Spinal cord (tissue), 10 donors: ENCODE measurements around the gene CUX1. TPM values are rescaled to one million over a fixed set of nuclear protein-coding genes. Genes with fewer than 3 reads are reported as not detected.

ENCODE experiments used
- DNase-seq, 6 donors: peaks; one replicate each; pipeline versions ENCODE4 v3.0.0 to v3.0.0-alpha.2; 2013 to 2015; ENCODE audit warnings: low spot score in 6 of 6, low read depth in 4 of 6
- H3K27ac ChIP-seq: one replicate; pipeline ENCODE4 v1.5.1; 2013; ENCODE audit warnings: low read depth, low read length, control low read depth
- H3K27me3 ChIP-seq: one replicate; pipeline ENCODE4 v1.6.1; 2013; ENCODE audit warnings: low read length; ENCODE audit not compliant: control insufficient read depth, insufficient read depth
- H3K36me3 ChIP-seq: one replicate; pipeline ENCODE4 v1.6.1; 2013; ENCODE audit warnings: low read length; ENCODE audit not compliant: control insufficient read depth, insufficient read depth
- H3K4me1 ChIP-seq: one replicate; pipeline ENCODE4 v1.6.1; 2013; ENCODE audit warnings: low read length; ENCODE audit not compliant: control insufficient read depth, insufficient read depth
- H3K4me3 ChIP-seq: one replicate; pipeline ENCODE4 v1.5.1; 2013; ENCODE audit warnings: low read depth, low read length, control low read depth
- H3K9me3 ChIP-seq: one replicate; pipeline ENCODE4 v1.6.1; 2013; ENCODE audit warnings: low read length; ENCODE audit not compliant: control insufficient read depth, insufficient read depth
- WGBS: methylation state at CpG from one replicate; pipeline ENCODE4 v1.1.5; 2013; ENCODE audit warnings: missing lambda C conversion rate; ENCODE audit not compliant: insufficient coverage; 5-methylcytosine and 5-hydroxymethylcytosine counted together
- polyA plus RNA-seq, 2 donors: library from polyadenylated mRNA; unstranded; fragments of 120-200 nt; gene quantifications; one replicate each; pipeline ENCODE4 v1.2.1, GENCODE V29; 2013; ENCODE audit not compliant: insufficient read length in 2 of 2
- total RNA-seq, 2 donors: library from RNA; depleted of rRNA in 1 of 2; stranded (reverse); fragments of 120-200 nt in 1 of 2; fragments of >200 nt in 1 of 2; gene quantifications; one replicate each; pipeline versions ENCODE4 v1.2.3 to v1.2.4, GENCODE V29; 2013 to 2014
- donor health status: healthy.

CUX1 gene
- total and polyA plus RNA-seq, 4 donors: 45.1 to 111 (median 76.1) TPM

DNA sequence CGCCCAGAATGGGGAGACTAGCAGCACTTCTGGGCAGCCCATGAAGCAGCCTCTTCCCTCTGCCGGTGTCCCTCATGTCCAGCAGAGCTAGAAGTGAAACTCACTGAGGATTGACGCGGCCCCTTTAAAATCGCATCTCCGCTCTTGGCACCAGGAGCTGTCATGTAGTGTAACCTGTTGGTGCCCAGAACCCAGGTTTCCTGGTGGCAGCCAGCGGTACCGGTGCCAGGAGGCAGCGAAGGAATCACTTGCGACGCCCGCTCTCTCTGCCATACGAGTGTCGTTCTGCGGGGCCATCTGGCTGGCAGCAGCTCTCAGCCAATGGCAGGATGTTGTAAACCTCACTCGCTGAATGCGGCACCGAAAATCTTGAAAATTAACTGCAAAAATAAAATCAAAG is 82.7 kb downstream of the CUX1 start:
- 31% methylated on average over 18 of the region's 18 CpGs for WGBS
- peaks cover 27% of the 10 kb centered on the region for H3K4me1 ChIP-seq
- H3K36me3 ChIP-seq: peaks cover 3% of the 10 kb centered on the region
- H3K27me3 ChIP-seq: no peaks in the 10 kb centered on the region
- no peaks in the 10 kb centered on the region for H3K9me3 ChIP-seq
- H3K4me3 ChIP-seq: peak overlapping the region; percentile 1
- no peak overlapping the region for H3K27ac ChIP-seq
- DNase-seq: peak in 3 of 6 donors; percentile 17 to 95 (median 63)

DNA sequence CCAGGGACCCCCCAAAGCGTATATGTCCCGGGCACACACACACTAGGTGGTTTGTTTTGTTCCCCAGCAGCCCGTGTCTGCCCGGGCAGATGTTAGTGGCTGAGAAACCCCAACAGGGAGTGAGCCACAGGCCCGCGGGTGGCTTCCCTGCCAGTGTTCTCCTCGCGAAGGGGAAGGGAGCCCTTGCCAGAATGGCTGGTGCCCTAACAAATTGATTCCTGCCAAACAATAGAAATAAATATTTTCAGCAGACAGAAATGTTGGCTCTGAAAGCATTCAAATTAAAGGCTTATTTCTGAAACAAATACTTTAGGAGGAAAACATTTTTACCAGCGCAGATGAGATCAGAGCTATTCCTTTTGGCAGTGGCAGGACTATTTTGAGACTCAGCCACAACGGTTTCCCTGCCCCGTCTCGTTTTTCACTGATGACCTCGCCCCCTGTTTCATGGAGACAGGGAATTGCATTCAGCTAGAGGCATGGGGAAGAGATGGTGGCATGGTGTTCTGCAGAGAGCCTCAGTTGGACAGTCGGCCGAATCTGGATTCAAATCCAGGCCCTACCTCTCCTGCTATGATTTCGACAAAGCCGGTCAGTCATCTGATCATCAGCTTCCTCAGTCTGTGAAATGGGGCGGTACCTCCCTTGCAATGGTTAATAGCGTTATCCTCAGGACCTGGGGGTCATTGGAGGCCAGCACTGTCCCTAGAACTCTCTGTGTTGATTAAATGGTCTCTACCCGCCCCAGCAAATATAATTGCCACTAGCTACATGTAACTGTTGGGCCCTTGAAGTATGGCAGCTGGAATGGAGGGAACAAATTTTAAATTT is 84.5 kb downstream of the CUX1 start:
- Histone ChIP-seq H3K27me3 (no peaks in the 10 kb centered on the region), H3K36me3 (peaks cover 3% of the 10 kb centered on the region), H3K27ac (no peak overlapping the region), H3K9me3 (no peaks in the 10 kb centered on the region), H3K4me3 (no peak overlapping the region), H3K4me1 (peaks cover 24% of the 10 kb centered on the region)
- 66% methylated on average over 13 of the region's 20 CpGs for WGBS
- DNase-seq: peak in 2 of 6 donors; percentile 34 to 38

DNA sequence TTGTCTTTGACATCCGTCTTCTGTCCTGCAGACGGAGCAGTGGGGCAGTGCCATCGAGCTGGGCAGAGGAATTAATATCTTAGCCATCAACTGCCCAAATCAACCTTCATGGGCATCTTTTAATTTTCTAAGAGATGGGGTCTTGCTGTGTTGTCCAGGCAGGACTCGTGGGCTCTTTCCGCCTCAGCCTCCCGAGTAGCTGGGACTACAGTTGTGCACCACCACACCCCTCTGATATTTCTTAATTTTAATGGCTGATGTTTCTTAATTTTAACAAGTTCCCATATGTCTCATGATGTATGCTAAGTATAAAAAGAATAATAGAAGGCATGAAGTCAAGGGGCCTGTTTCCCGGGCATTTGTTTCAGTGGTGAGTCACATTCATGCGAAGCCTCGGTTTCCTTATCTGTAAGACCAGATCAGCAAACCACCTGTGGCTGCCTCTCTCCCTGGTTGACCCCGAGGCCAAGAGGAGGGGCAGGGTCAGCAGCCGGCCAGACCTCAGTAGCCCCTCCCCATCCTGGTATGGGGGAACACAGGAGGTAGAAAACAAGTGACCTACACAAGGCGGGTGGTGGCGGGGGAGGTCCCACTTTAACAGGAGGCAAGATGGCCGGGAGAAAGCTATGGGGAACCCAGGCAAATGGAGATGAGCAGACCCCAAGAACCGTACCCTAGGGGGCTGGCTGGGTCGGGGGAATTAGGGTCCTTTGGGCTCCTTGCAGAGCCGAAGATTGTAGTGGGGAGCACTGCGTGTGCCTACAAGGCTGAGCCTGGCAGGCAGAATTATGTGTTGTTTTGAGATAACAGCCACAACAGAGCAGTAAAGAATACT is 85.5 kb downstream of the CUX1 start:
- H3K27ac ChIP-seq: no peak overlapping the region
- WGBS: 84% methylated on average over 9 of the region's 18 CpGs
- peaks cover 3% of the 10 kb centered on the region for H3K36me3 ChIP-seq
- H3K27me3 ChIP-seq: no peaks in the 10 kb centered on the region
- peaks cover 24% of the 10 kb centered on the region for H3K4me1 ChIP-seq
- no peaks in the 10 kb centered on the region for H3K9me3 ChIP-seq
- H3K4me3 ChIP-seq: no peak overlapping the region
- no peak for DNase-seq

GRCh38 chr7:101903515-101903868 is 86.1 kb downstream of the CUX1 start:
- Histone ChIP-seq H3K36me3 (peaks cover 3% of the 10 kb centered on the region), H3K27ac (no peak overlapping the region), H3K4me3 (no peak overlapping the region), H3K27me3 (no peaks in the 10 kb centered on the region), H3K9me3 (no peaks in the 10 kb centered on the region), H3K4me1 (peaks cover 24% of the 10 kb centered on the region)
- WGBS: 88% methylated on average over 9 of the region's 13 CpGs
- no peak for DNase-seq

GRCh38 chr7:101904019-101904418 is 86.6 kb downstream of the CUX1 start:
- Histone ChIP-seq H3K27ac (no peak overlapping the region), H3K4me3 (no peak overlapping the region), H3K9me3 (no peaks in the 10 kb centered on the region), H3K36me3 (no peaks in the 10 kb centered on the region), H3K4me1 (peaks cover 21% of the 10 kb centered on the region), H3K27me3 (no peaks in the 10 kb centered on the region)
- no peak for DNase-seq
- no CpG with 5 or more reads among the region's 10 CpGs for WGBS

GRCh38 chr7:101905203-101905865 is 87.9 kb downstream of the CUX1 start:
- Histone ChIP-seq H3K4me1 (peaks cover 9% of the 10 kb centered on the region), H3K36me3 (no peaks in the 10 kb centered on the region), H3K4me3 (no peak overlapping the region), H3K27me3 (no peaks in the 10 kb centered on the region), H3K27ac (no peak overlapping the region), H3K9me3 (no peaks in the 10 kb centered on the region)
- 92% methylated on average over 17 of the region's 17 CpGs for WGBS
- peak in 1 of 6 donors; percentile 53 for DNase-seq

DNA sequence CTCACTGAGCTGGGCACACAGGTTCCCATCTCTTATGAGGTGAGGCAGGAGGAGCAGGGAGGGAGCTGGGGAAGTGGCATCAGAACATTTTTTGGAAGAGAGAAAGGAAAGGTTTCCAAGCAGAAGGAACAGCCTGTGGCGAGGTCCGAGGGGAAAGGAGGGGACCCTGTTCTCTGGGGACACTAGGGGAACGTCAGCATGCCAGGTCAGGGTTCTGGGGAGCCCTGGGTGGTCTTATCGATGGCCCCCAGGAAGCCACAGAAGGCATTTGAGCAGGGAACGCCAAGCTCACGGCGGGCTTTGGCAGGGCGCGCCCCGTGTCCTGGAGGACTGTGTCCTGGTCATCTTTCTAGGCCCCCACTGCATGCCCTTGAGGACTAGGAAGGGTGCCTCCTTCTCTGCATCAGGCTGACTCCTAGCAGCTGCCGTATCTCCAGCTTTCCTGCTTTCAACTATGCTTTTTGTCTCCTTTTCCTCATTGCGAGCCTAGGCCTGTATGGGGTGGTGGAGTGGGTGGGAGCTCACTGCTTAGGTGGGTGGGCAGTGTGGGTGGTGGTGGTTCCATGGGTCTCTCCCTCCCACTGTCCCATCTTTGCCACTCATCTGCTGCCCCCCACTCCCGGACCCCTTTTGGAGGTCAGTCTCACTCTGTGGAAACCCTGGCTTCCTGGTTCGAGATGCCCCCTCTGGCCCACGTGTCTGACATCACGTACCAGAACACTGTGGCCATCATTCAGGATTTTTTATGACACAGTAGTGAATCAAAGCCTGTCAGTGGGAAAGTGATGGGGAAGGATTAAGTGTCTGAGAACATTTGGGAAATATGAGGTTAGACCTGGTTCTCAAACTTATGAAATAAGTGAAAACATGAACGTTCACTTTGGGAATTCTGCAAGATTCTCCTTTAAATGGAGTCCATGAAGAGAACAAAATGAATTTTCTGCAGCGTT is 89.1 kb downstream of the CUX1 start:
- Histone ChIP-seq H3K4me1 (peaks cover 5% of the 10 kb centered on the region), H3K27ac (no peak overlapping the region), H3K4me3 (no peak overlapping the region), H3K27me3 (no peaks in the 10 kb centered on the region), H3K9me3 (no peaks in the 10 kb centered on the region), H3K36me3 (peaks cover 6% of the 10 kb centered on the region)
- 94% methylated on average over 13 of the region's 18 CpGs for WGBS
- DNase-seq: no peak

DNA sequence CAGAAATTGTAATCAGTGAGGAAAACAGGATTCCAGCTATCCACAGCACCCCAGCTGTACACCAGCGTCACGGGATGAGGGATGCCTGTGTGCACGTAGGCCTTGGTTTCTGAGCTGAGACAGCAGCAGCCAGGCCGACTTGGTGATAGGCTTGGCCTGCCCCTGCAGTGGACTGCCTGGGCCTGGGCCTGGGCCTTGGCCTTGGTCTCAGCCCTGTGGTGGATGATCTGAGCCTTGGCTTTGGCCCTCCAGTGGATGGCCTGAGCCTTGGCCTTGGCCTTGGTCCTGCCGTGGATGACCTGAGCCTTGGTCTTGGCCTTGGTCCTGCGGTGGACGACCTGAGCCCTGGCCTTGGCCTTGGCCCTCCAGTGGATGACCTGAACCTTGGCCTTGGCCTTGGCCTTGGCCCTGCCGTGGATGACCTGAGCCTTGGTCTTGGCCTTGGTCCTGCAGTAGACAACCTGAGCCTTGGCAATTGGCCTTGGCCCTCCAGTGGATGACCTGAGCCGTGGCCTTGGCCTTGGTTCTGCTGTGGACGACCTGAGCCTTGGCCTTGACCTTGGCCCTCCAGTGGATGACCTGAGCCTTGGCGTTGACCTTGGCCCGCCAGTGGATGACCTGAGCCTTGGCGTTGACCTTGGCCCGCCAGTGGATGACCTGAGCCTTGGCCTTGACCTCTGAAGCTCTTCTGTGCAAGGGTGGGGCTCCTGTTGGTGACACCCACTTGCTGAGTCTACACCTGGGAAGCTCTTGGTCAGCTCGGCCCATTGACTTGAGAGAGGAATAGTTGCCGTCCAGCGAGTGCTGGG is 93.8 kb downstream of the CUX1 start:
- no peak for DNase-seq
- no peaks in the 10 kb centered on the region for H3K9me3 ChIP-seq
- H3K4me1 ChIP-seq: peaks cover 23% of the 10 kb centered on the region
- H3K27me3 ChIP-seq: no peaks in the 10 kb centered on the region
- no peak overlapping the region for H3K27ac ChIP-seq
- peaks cover 13% of the 10 kb centered on the region for H3K36me3 ChIP-seq
- 96% methylated on average over 17 of the region's 17 CpGs for WGBS
- no peak overlapping the region for H3K4me3 ChIP-seq
